ENCODE measurements around the gene RIBC2.

Gene RIBC2

DNA sequence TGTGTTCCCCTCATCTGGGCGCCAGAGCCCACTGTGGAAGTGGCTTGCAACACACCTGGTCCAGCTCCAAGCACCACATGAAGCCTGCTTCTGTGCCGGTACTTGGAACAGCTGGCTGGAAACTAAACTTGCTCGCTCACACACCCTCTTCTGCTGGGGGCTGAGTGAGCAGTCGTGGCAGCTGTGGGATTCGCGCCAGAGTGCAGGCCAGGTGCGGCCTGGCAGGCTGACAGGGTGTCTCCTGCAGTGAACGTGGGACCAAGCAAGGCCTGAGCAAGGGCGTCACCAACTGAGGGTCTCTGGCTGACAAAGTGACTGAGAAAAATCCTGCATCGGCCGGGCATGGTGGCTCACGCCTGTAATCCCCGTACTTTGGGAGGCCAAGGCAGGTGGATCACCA is 15.3 kb upstream of the RIBC2 start:
- TF ChIP-seq, protein P1, sequence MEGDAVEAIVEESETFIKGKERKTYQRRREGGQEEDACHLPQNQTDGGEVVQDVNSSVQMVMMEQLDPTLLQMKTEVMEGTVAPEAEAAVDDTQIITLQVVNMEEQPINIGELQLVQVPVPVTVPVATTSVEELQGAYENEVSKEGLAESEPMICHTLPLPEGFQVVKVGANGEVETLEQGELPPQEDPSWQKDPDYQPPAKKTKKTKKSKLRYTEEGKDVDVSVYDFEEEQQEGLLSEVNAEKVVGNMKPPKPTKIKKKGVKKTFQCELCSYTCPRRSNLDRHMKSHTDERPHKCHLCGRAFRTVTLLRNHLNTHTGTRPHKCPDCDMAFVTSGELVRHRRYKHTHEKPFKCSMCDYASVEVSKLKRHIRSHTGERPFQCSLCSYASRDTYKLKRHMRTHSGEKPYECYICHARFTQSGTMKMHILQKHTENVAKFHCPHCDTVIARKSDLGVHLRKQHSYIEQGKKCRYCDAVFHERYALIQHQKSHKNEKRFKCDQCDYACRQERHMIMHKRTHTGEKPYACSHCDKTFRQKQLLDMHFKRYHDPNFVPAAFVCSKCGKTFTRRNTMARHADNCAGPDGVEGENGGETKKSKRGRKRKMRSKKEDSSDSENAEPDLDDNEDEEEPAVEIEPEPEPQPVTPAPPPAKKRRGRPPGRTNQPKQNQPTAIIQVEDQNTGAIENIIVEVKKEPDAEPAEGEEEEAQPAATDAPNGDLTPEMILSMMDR (conservative IDR thresholded peaks at IDR 0.05): no peak
- TF ChIP-seq ZFX (IDR thresholded peaks at IDR 0.05): no peak
- H3K27ac ChIP-seq: no peak overlapping the region

DNA sequence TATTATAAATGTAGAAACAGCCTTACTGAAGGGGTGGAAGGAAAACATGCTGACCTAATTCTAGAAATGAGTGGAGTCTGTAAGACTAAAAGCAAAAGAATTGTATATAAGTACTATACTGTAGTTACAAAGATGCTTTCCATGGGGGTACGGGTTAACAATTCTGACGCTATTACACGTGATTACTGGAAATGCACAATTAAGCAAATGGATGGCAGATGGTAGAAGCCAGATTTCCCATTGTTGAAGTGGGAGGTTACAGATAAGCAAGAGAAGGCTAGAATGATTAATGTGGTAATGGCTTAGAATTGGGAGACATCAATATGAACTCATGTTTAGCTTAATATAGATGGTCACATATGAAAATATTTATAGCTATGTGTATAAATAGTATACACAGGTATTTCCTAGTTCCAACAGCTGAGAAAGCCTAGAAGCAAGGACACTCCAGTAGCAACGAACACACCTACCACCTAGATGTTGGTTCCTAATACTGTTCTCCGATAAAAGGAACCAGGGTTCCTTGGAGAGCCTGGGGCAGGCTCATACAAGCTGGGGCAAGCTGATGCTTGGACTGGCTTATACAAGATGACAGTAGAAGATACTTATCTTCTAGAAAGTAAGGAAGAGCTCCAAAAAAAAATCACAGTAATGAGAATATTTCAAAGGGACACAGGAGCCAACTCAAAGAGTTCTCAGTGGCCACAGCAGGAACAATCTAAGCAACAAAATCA is 13.6 kb upstream of the RIBC2 start:
- TF ChIP-seq, protein P1 (conservative IDR thresholded peaks at IDR 0.05): no peak
- TF ChIP-seq ZFX (IDR thresholded peaks at IDR 0.05): no peak
- no peak overlapping the region for H3K27ac ChIP-seq

DNA sequence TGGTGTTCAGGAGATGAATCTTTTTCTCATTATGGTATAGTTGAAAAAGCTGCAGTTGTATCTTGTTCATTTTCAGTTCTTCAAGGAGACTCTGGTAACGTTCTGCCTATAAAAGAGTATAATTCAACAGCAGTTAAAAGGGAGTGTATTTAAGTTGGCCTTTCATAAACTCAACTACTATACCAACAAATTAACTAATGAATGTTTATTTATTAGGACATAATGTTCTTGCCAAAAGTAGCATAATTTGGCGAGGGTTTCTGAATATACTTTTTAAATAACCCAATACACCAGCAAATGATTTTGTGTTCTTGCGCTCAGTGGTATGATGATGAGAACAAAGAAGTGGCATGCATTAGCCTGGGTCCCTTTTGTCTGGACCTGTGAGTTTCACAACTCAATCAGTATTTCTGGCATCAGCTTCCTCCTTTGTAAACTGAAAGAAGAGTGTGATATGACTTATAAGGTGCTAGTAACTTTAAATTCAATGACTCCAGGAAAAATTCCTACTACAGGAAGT is 11.0 kb upstream of the RIBC2 start:
- H3K27ac ChIP-seq: no peak overlapping the region
- no peak for TF ChIP-seq ZFX (IDR thresholded peaks at IDR 0.05)
- TF ChIP-seq, protein P1 (conservative IDR thresholded peaks at IDR 0.05): no peak

DNA sequence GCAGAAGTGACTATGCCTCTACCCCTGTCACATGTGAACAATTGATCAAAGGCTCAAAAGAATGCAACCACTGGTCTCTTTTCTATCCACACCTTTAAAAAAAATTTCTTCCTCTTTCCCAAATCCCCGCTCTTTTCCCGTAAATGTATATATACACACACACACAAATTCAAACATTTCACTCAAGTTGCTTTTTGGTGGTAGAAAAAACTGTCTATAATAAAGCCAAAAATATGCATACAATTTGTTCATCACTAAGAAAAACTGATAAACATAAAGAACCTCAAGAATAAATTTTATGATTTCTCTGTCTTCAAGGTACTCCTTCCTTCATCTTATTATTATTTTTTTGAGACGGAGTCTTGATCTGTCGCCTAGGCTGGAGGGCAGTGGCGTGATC is 5.7 kb upstream of the RIBC2 start:
- no peak for TF ChIP-seq ZFX (IDR thresholded peaks at IDR 0.05)
- TF ChIP-seq, protein P1 (conservative IDR thresholded peaks at IDR 0.05): no peak
- H3K27ac ChIP-seq: no peak overlapping the region

DNA sequence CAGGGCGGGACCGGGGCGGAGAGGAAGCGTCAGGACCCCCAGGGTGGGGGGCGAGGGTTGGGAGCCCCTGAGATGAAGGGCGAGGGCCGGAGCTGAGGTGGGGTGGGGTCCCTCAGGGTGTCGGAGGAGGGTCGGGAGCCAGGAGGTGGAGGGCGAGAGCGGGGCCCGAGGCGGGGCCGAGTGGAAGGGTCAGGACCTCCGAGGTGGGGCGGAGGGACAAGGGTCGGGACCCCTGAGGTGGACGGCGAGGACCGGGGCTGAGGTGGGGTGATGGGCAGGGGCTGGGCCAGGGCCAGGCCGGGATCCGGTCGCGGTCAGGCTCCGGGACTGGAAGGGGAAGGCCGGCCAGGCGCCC is 503 bp upstream of the RIBC2 start:
- H3K27ac ChIP-seq: no peak overlapping the region
- no peak for TF ChIP-seq ZFX (IDR thresholded peaks at IDR 0.05)
- TF ChIP-seq, protein P1 (conservative IDR thresholded peaks at IDR 0.05): no peak

- TF ChIP-seq, protein P1 (conservative IDR thresholded peaks at IDR 0.05): no peak
- TF ChIP-seq ZFX (IDR thresholded peaks at IDR 0.05): no peak
- H3K27ac ChIP-seq: no peak overlapping the region
Observed at GRCh38 chr22:45418056-45418769, 4.7 kb downstream of the RIBC2 start.

GRCh38 chr22:45418770-45419138 is 5.3 kb downstream of the RIBC2 start:
- no peak overlapping the region for H3K27ac ChIP-seq
- TF ChIP-seq ZFX (IDR thresholded peaks at IDR 0.05): no peak
- TF ChIP-seq, protein P1 (conservative IDR thresholded peaks at IDR 0.05): no peak

All from C4-2B (cell line).